ENCODE measurements around the gene CERS6. TPM values are rescaled to one million over a fixed set of nuclear protein-coding genes. Genes with fewer than 3 reads are reported as not detected.

The CERS6 gene
- total RNA-seq, 2 donors from 2014 or later = 11.0 to 15.0 TPM

GRCh38 chr2:168457190-168457895 is 1.3 kb downstream of the CERS6 start:
- Mint-ChIP-seq H3K9me3 (no peaks in the 10 kb centered on the region), H3K36me3 (peaks cover 6 to 7% of the 10 kb centered on the region in 2 donors), H3K27ac (peak overlapping the region; percentile 22 to 69)
- no peak for DNase-seq (ENCODE audit: low spot score in 2 of 2)
- ATAC-seq = no peak

- DNase-seq (ENCODE audit: low spot score in 2 of 2) = no peak
- Mint-ChIP-seq H3K9me3 (no peaks in the 10 kb centered on the region), H3K27ac (no peak overlapping the region), H3K36me3 (peaks cover 6 to 7% of the 10 kb centered on the region in 2 donors)
- no peak for ATAC-seq
Observed at GRCh38 chr2:168458139-168458538, 2.1 kb downstream of the CERS6 start.

- Mint-ChIP-seq H3K9me3 (no peaks in the 10 kb centered on the region), H3K36me3 (peaks cover 6 to 7% of the 10 kb centered on the region in 2 donors), H3K27ac (no peak overlapping the region)
- ATAC-seq (no peak), DNase-seq (ENCODE audit: low spot score in 2 of 2) (no peak)
Observed at GRCh38 chr2:168459256-168459655, 3.2 kb downstream of the CERS6 start.

GRCh38 chr2:168460571-168460970 is 4.5 kb downstream of the CERS6 start:
- no peak for ATAC-seq
- peaks cover 6 to 7% of the 10 kb centered on the region in 2 donors for H3K36me3 Mint-ChIP-seq
- no peaks in the 10 kb centered on the region for H3K9me3 Mint-ChIP-seq
- H3K27ac Mint-ChIP-seq = no peak overlapping the region
- DNase-seq (ENCODE audit: low spot score in 2 of 2) = no peak

GRCh38 chr2:168461178-168461941 is 5.3 kb downstream of the CERS6 start:
- H3K27ac Mint-ChIP-seq = no peak overlapping the region
- DNase-seq (ENCODE audit: low spot score in 2 of 2) (no peak), ATAC-seq (peak in 1 of 2 donors; percentile 9)
- peaks cover 6 to 7% of the 10 kb centered on the region in 2 donors for H3K36me3 Mint-ChIP-seq
- no peaks in the 10 kb centered on the region for H3K9me3 Mint-ChIP-seq

GRCh38 chr2:168461942-168462331 is 5.9 kb downstream of the CERS6 start:
- H3K27ac Mint-ChIP-seq = no peak overlapping the region
- no peaks in the 10 kb centered on the region for H3K9me3 Mint-ChIP-seq
- ATAC-seq = no peak
- no peak for DNase-seq (ENCODE audit: low spot score in 2 of 2)
- peaks cover 6 to 7% of the 10 kb centered on the region in 2 donors for H3K36me3 Mint-ChIP-seq

GRCh38 chr2:168462543-168463045 is 6.5 kb downstream of the CERS6 start:
- Mint-ChIP-seq H3K27ac (no peak overlapping the region), H3K9me3 (no peaks in the 10 kb centered on the region), H3K36me3 (peaks cover 2% of the 10 kb centered on the region in 2 donors)
- no peak for DNase-seq (ENCODE audit: low spot score in 2 of 2)
- no peak for ATAC-seq

- Mint-ChIP-seq H3K36me3 (no peaks in the 10 kb centered on the region), H3K27ac (peak overlapping the region in 1 of 2 donors; percentile 37), H3K9me3 (no peaks in the 10 kb centered on the region)
- ATAC-seq (peak; percentile 61 to 86), DNase-seq (ENCODE audit: low spot score in 2 of 2) (no peak)
Observed at GRCh38 chr2:168465594-168465993, 9.5 kb downstream of the CERS6 start.

- H3K9me3 Mint-ChIP-seq = no peaks in the 10 kb centered on the region
- DNase-seq (ENCODE audit: low spot score in 2 of 2) (no peak), ATAC-seq (no peak)
- H3K27ac Mint-ChIP-seq = peak overlapping the region in 1 of 2 donors; percentile 34
- H3K36me3 Mint-ChIP-seq = no peaks in the 10 kb centered on the region
Observed at GRCh38 chr2:168466190-168466737, 10.2 kb downstream of the CERS6 start.

- Mint-ChIP-seq H3K36me3 (peaks cover 0 to 6% of the 10 kb centered on the region in 2 donors), H3K9me3 (no peaks in the 10 kb centered on the region), H3K27ac (peak overlapping the region in 1 of 2 donors; percentile 34)
- ATAC-seq = no peak
- no peak for DNase-seq (ENCODE audit: low spot score in 2 of 2)
Observed at GRCh38 chr2:168466834-168467565, 10.9 kb downstream of the CERS6 start.

GRCh38 chr2:168467729-168468128 is 11.7 kb downstream of the CERS6 start:
- peaks cover 0 to 8% of the 10 kb centered on the region in 2 donors for H3K36me3 Mint-ChIP-seq
- DNase-seq (ENCODE audit: low spot score in 2 of 2) (no peak), ATAC-seq (no peak)
- H3K27ac Mint-ChIP-seq = no peak overlapping the region
- H3K9me3 Mint-ChIP-seq = no peaks in the 10 kb centered on the region

GRCh38 chr2:168468354-168468753 is 12.3 kb downstream of the CERS6 start:
- peaks cover 0 to 11% of the 10 kb centered on the region in 2 donors for H3K36me3 Mint-ChIP-seq

GRCh38 chr2:168469281-168469988 is 13.4 kb downstream of the CERS6 start:
- Mint-ChIP-seq H3K27ac (no peak overlapping the region), H3K36me3 (peaks cover 0 to 17% of the 10 kb centered on the region in 2 donors), H3K9me3 (no peaks in the 10 kb centered on the region)
- DNase-seq (ENCODE audit: low spot score in 2 of 2) (no peak), ATAC-seq (peak in 1 of 2 donors; percentile 51)

More at GRCh38 chr2:168468354-168468753, 12.3 kb downstream of the CERS6 start:
- DNase-seq (ENCODE audit: low spot score in 2 of 2) = no peak
- ATAC-seq = no peak
- Mint-ChIP-seq H3K27ac (no peak overlapping the region), H3K9me3 (no peaks in the 10 kb centered on the region)

GRCh38 chr2:168470320-168471162 is 14.5 kb downstream of the CERS6 start:
- no peak overlapping the region for H3K27ac Mint-ChIP-seq
- no peak for DNase-seq (ENCODE audit: low spot score in 2 of 2)
- no peaks in the 10 kb centered on the region for H3K9me3 Mint-ChIP-seq
- peaks cover 0 to 17% of the 10 kb centered on the region in 2 donors for H3K36me3 Mint-ChIP-seq
- no peak for ATAC-seq

- Mint-ChIP-seq H3K36me3 (peaks cover 0 to 17% of the 10 kb centered on the region in 2 donors), H3K9me3 (no peaks in the 10 kb centered on the region), H3K27ac (no peak overlapping the region)
- no peak for ATAC-seq
- DNase-seq (ENCODE audit: low spot score in 2 of 2) = no peak
Observed at GRCh38 chr2:168471163-168471475, 15.0 kb downstream of the CERS6 start.

Data from activated naive CD4-positive, alpha-beta T cell treated with anti-CD3 and anti-CD28 coated beads, Interleukin-2, amount 50 U/mL, for 72 hours (primary cell).